GM13977 (cell line): ENCODE results near the gene FBXW7.

Source experiments
- DNase-seq: peaks from one replicate; pipeline ENCODE4 v3.0.0; 2012; ENCODE audit warnings: low spot score
- in situ Hi-C: fragments of 300-500 bp; cut with MboI; formaldehyde crosslinking; loops from one replicate; pipeline ENCODE4 v1.12.0; 2022; ENCODE audit warnings: low sequenced_read_pairs, low pct_unique_long_range_greater_than_20kb, mixed read lengths, inconsistent platforms; ENCODE audit not compliant: unreplicated experiment
- TF ChIP-seq, protein P1 (sequence below): IDR thresholded peaks from 2 replicates; pipeline ENCODE4 v1.5.1; 2012; ENCODE audit warnings: mild to moderate bottlenecking, control low read depth; ENCODE audit not compliant: insufficient read depth; ENCODE audit errors: extremely low read depth, missing control alignments

FBXW7 gene, protein sequence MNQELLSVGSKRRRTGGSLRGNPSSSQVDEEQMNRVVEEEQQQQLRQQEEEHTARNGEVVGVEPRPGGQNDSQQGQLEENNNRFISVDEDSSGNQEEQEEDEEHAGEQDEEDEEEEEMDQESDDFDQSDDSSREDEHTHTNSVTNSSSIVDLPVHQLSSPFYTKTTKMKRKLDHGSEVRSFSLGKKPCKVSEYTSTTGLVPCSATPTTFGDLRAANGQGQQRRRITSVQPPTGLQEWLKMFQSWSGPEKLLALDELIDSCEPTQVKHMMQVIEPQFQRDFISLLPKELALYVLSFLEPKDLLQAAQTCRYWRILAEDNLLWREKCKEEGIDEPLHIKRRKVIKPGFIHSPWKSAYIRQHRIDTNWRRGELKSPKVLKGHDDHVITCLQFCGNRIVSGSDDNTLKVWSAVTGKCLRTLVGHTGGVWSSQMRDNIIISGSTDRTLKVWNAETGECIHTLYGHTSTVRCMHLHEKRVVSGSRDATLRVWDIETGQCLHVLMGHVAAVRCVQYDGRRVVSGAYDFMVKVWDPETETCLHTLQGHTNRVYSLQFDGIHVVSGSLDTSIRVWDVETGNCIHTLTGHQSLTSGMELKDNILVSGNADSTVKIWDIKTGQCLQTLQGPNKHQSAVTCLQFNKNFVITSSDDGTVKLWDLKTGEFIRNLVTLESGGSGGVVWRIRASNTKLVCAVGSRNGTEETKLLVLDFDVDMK

DNA sequence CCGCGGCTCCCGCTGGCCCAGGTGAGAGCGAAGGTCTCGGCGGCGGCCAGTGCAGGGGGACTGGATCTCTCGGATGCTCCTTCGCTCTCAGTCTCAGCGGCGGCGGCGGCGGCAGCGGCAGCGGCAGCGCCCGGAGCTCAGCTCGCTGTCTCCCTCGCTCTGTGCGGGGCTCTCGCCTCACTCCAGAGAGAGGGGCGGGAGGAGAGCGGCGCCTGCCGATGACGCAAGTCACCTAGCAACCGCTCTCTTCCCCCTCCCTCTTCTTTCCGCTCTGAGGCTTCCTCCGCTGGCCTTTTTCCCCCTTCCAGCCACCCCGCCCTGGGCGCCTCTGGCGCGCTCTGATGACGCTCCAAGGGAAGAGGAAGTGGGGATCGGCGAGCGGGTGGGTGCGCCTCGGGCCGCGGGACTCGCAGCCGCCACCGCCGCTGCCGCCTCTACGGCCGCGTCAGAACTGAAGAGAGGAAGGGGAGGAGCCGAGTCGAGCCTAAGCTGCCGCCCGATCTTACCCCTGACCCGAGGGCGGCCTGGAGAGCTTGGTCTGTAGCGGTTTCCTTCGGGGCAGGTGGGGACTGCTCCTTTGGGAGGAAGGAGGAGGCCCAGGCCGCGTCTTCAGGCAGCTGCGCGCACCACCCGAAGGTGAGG is at the start of gene FBXW7:
FBXW7 (minus strand) TSS at position 190 of the 642 bp plus-strand sequence. CDS start 124,289 bp downstream, outside the sequence.
- DNase-seq, result peak; percentile 98
- in situ Hi-C loops, result no loop called here
- TF ChIP-seq, protein P1, sequence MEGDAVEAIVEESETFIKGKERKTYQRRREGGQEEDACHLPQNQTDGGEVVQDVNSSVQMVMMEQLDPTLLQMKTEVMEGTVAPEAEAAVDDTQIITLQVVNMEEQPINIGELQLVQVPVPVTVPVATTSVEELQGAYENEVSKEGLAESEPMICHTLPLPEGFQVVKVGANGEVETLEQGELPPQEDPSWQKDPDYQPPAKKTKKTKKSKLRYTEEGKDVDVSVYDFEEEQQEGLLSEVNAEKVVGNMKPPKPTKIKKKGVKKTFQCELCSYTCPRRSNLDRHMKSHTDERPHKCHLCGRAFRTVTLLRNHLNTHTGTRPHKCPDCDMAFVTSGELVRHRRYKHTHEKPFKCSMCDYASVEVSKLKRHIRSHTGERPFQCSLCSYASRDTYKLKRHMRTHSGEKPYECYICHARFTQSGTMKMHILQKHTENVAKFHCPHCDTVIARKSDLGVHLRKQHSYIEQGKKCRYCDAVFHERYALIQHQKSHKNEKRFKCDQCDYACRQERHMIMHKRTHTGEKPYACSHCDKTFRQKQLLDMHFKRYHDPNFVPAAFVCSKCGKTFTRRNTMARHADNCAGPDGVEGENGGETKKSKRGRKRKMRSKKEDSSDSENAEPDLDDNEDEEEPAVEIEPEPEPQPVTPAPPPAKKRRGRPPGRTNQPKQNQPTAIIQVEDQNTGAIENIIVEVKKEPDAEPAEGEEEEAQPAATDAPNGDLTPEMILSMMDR, result no peak

DNA sequence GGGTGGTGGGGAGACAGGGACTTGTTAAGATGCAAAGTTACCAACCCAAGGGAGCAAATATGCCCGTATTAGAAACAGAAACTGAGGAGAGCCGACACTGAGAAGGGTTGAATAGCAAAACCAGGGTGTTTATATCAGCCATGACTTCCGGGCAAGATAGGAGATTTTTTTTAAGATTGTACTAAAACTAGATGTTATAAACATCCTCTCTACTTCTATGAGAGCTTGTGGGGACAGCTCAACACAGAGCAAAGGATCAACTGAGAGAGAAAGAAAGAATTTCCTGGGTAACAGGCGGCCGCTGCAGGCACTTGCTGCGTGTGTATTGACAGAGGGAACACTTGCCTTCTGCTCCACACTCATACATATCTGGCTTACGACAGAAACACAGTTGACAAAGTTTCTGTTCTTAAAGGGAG is 49.1 kb upstream of the FBXW7 start:
- in situ Hi-C loops, result no loop called here
- DNase-seq, result no peak
- TF ChIP-seq, protein P1, result no peak

DNA sequence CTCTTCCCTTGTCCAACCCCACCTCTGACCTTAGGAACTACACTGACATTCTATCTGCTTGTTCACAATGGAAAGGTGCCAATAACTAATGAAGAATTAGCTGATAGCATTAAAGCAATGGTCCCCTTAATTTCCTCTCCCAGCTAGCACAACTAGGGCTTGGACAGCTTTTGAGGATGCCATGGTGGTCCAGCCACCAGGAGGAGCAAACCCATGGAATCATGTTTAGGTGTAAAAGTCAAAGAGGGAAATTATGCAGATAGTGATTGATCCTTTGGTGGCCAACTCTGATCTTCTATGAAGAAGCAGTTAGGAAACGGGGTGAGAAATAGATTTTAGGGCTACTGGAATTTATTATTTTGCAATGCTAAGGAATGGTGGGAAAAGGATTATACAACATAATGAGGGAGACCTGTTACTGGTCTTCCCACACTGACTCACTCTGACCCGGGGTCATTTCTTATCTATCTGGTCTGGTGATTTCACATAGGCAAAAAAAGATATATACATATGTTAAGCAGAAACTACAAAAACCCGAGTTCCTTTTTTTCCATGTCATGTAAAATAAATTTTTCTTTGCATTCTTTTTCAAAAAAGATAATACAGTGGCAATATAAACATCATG is 45.8 kb upstream of the FBXW7 start:
- no peak for DNase-seq
- in situ Hi-C loops, result no loop called here
- TF ChIP-seq, protein P1, result no peak

DNA sequence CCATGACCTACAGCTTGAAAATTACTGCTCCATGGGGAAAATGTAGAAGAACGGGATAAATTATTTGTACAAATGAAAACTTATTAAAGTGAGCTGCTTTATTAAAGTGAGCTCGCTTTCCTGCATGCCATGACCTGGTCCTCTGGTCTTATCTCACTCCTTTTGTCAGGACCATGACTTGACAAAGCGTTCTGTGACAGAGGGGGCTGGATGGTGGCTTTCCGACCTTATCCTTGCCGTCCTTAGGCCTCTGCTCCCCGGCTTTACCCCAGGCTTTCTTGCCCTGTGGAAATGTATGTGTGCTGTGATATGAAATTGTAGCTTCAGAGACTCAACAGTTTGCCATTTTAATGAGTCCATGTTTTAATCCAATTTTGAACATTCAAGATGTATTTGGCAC is 44.0 kb upstream of the FBXW7 start:
- TF ChIP-seq, protein P1, result no peak
- DNase-seq, result no peak

DNA sequence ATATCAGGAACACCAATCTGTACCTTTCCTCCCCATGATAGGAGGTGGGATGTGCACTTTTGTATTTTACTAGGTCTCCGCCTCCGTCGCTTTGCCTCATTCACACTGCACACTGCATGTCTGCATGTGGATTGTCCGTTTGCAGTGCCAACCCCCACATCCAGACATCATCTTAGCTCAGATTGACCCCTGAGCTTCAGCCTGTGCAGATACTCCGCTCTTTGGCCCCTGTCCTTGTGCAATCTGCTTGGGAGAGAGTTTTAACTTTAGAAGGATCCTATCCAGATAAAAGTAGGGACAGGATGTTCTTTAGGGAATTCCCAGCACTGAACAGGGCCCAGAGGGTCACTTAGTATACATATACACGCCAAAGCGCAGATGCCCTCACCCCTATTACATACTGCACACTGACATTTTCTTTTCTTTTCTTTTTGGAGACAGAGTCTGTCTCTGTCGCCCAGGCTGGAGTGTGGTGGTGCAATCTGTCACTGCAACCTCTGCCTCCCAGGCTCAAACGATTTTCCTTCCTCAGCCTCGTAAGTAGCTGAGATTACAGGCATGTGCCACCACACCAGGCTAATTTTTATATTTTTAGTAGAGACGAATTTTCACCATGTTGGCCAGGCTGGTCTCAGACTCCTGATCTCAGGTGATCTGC is 43.3 kb upstream of the FBXW7 start:
- TF ChIP-seq, protein P1, result no peak
- in situ Hi-C loops, result no loop called here
- DNase-seq, result no peak

More for the DNA sequence above, 44.0 kb upstream of the FBXW7 start:
- in situ Hi-C loops, result no loop called here

DNA sequence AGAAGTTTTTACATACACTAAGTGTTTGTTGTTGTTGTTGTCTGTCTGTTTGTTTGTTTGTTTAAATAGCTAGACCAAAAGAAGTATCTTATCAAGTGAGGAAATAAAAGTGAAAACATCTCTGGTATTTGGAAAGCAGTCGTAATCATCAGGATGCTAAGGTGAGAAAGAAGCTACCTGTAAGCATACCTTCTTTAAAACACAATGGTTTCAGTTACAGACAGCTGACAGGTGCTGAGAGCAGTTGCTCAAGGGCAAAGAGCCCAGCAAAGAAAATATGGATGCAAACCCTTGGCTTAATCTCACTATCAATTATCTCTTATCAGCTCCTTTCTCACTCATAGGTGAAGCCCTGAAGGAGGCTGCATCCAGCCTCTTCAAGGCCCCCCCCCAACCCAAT is 42.8 kb upstream of the FBXW7 start:
- in situ Hi-C loops, result no loop called here
- TF ChIP-seq, protein P1, result no peak
- no peak for DNase-seq
